HepG2 (cell line): ENCODE measurements around the gene BCAS1. TPM values are rescaled to one million over a fixed set of nuclear protein-coding genes. Genes with fewer than 3 reads are reported as not detected.

Experiments used
- ATAC-seq: fragments of 200-7000 bp; cut with Tn5 transposase; 3 replicates; pipeline ENCODE4 v1.9.1; 2020; ENCODE audit warnings: mild to moderate bottlenecking, moderate library complexity
- BruUV-seq: library from RNA; stranded (reverse); fragments of 400-500 nt; replicated peaks from 2 replicates; lab custom pipeline; 2021; lab: Mats Ljungman, UMichigan
- CTCF ChIA-PET: fragments of 300-600 bp; formaldehyde crosslinking; extraction: SDS; loops from one replicate; lab custom pipeline; 2021; ENCODE audit warnings: low total read pairs, inconsistent platforms, low intra/inter-chr PET ratio; lab: Yijun Ruan, JAX
- POLR2A ChIA-PET: fragments of 350-600 bp; sonication (Branson Sonifier 250); formaldehyde crosslinking; loops from one replicate; lab custom pipeline; 2020; ENCODE audit warnings: antibody characterized with exemption, inconsistent platforms; lab: Yijun Ruan, JAX
- DNase-seq: peaks from one replicate; pipeline ENCODE4 v3.0.0-alpha.2; 2015; ENCODE audit warnings: low spot score
- FAIRE-seq: peaks from 3 replicates; lab custom pipeline; 2011; peaks lifted over from hg19 to GRCh38; lab: Jason Lieb, UNC
- H2AFZ ChIP-seq: one replicate; pipeline ENCODE4 v1.6.1; 2011; ENCODE audit warnings: low read length, inconsistent platforms
- H3K27ac ChIP-seq: fragments of 300-600 bp; 3 replicates; pipeline ENCODE4 v1.8.0; 2011; ENCODE audit warnings: mixed run types, mild to moderate bottlenecking, mixed read lengths, low read length, inconsistent platforms; ENCODE audit not compliant: insufficient read depth; ENCODE audit errors: extremely low read length
- H3K27me3 ChIP-seq, 2 experiments: fragments of 200-600 bp in 1 of 2; 2 replicates in 1 of 2; 3 replicates in 1 of 2; pipeline versions ENCODE4 v1.6.0 to v1.8.0; 2011; ENCODE audit warnings: low read length in 2 of 2, mild to moderate bottlenecking in 2 of 2, moderate library complexity in 2 of 2, inconsistent platforms in 1 of 2; ENCODE audit not compliant: insufficient read depth in 2 of 2, control insufficient read depth in 1 of 2
- H3K36me3 ChIP-seq, 2 experiments: fragments of 200-600 bp in 1 of 2; replicated peaks in 1 of 2; 2 replicates in 1 of 2; 3 replicates in 1 of 2; pipeline versions ENCODE4 v1.5.1 to v1.8.0; 2011; ENCODE audit warnings: low read length in 2 of 2, inconsistent platforms in 1 of 2; ENCODE audit not compliant: insufficient read depth in 2 of 2, control insufficient read depth in 1 of 2
- H3K4me1 ChIP-seq: 2 replicates; pipeline ENCODE4 v1.5.1; 2012; ENCODE audit warnings: low read length, inconsistent platforms; ENCODE audit not compliant: insufficient read depth
- H3K4me2 ChIP-seq: 2 replicates; pipeline ENCODE4 v1.6.0; 2011; ENCODE audit warnings: low read depth, low read length, inconsistent platforms
- H3K4me3 ChIP-seq, 3 experiments: fragments of 200-600 bp in 1 of 3; sonication (generic), shearing (Covaris generic) in 1 of 3; replicated peaks in 1 of 3; 2 replicates each; pipeline ENCODE4 v1.5.1; 2011 to 2016; ENCODE audit warnings: low read length in 3 of 3, inconsistent platforms in 2 of 3, low read depth in 2 of 3, mild to moderate bottlenecking in 2 of 3, control low read depth in 1 of 3, mixed read lengths in 1 of 3; ENCODE audit not compliant: insufficient read depth in 1 of 3
- H3K79me2 ChIP-seq: one replicate; pipeline ENCODE4 v1.6.1; 2011; ENCODE audit warnings: low read length, inconsistent platforms; ENCODE audit not compliant: insufficient read depth
- H3K9ac ChIP-seq: 2 replicates; pipeline ENCODE4 v1.6.0; 2011; ENCODE audit warnings: mild to moderate bottlenecking, low read depth, low read length, inconsistent platforms; ENCODE audit not compliant: insufficient read depth
- H3K9me3 ChIP-seq: 2 replicates; pipeline ENCODE4 v1.5.1; 2012; ENCODE audit warnings: mild to moderate bottlenecking, low read length
- H4K20me1 ChIP-seq: 2 replicates; pipeline ENCODE4 v1.6.0; 2011; ENCODE audit warnings: inconsistent platforms, mild to moderate bottlenecking, low read length, moderate library complexity; ENCODE audit not compliant: insufficient read depth
- MYC ChIP-seq: sonication (generic); formaldehyde crosslinking; IDR thresholded peaks from 2 replicates; pipeline ENCODE4 v1.9.0; 2021; ENCODE audit warnings: missing genetic modification reagents, borderline replicate concordance
- PRPF4 ChIP-seq: fragments of 200-400 bp; formaldehyde crosslinking; IDR thresholded peaks from 2 replicates; pipeline ENCODE4 v1.6.1; 2016; ENCODE audit warnings: low read length, low read depth; ENCODE audit not compliant: poor library complexity, severe bottlenecking
- XBP1 ChIP-seq: sonication (generic); formaldehyde crosslinking; IDR thresholded peaks from 2 replicates; pipeline ENCODE4 v1.5.0; 2020; ENCODE audit warnings: missing genetic modification reagents
- ZNF263 ChIP-seq: sonication (generic); formaldehyde crosslinking; IDR thresholded peaks from 2 replicates; pipeline ENCODE4 v1.4.0; 2020; ENCODE audit warnings: missing genetic modification reagents
- ZNF7 ChIP-seq: IDR thresholded peaks from 2 replicates; pipeline ENCODE4 v1.6.1; 2016; ENCODE audit warnings: missing biosample characterization, missing genetic modification reagents
- WGBS: methylation state at CpG from one replicate; pipeline ENCODE4 v1.1.6; 2017; ENCODE audit warnings: low lambda C conversion rate; 5-methylcytosine and 5-hydroxymethylcytosine counted together
- in situ Hi-C: cut with HindIII; loops from 2 replicates; pipeline ENCODE4 v1.10.0; 2017; ENCODE audit warnings: low pct_unique_long_range_greater_than_20kb; ENCODE audit not compliant: extremely low pct_ligation_motif_present
- intact Hi-C: fragments of 100-400 bp; cut with micrococcal nuclease; formaldehyde crosslinking; loops from one replicate; pipeline ENCODE4 v1.10.0; 2022; ENCODE audit not compliant: unreplicated experiment
- polyA plus RNA-seq, 8 experiments: library from polyadenylated mRNA; depleted of rRNA in 3 of 8; stranded (reverse) in 7 of 8; unstranded in 1 of 8; fragments of >200 nt; fragmentation: Illumina TruSeq in 4 of 8; extraction: Trizol in 4 of 8; gene quantifications; 2 replicates each; pipeline versions ENCODE4 v1.2.1 to v1.2.3, GENCODE V29; 2011 to 2016; ENCODE audit warnings: low read depth in 4 of 8, missing spikeins in 1 of 8, mixed read lengths in 1 of 8; ENCODE audit not compliant: insufficient read depth in 1 of 8
- total RNA-seq, 5 experiments: library from RNA; depleted of rRNA; stranded (reverse); fragments of >200 nt; fragmentation: Illumina TruSeq; extraction: Trizol; gene quantifications; 2 replicates each; pipeline ENCODE4 v1.2.3, GENCODE V29; 2016; ENCODE audit warnings: low read depth in 1 of 5
- TF ChIP-seq, protein P1 (sequence below): sonication (generic); formaldehyde crosslinking; IDR thresholded peaks from 2 replicates; pipeline ENCODE4 v1.4.0; 2020; ENCODE audit warnings: missing genetic modification reagents, borderline replicate concordance
- TF ChIP-seq, protein P2 (sequence below): IDR thresholded peaks from 2 replicates; pipeline ENCODE4 v1.6.1; 2016; ENCODE audit warnings: control low read depth
- TF ChIP-seq, protein P3 (sequence below): IDR thresholded peaks from 2 replicates; pipeline ENCODE4 v1.6.1; 2016; ENCODE audit warnings: missing biosample characterization, missing genetic modification reagents, low read depth

BCAS1 gene
- total and polyA plus RNA-seq, 2 of the 13 experiments (the other 11 are each of a cell fraction or from before 2014, with no cell fraction given), result 0.55 to 0.91 TPM

DNA sequence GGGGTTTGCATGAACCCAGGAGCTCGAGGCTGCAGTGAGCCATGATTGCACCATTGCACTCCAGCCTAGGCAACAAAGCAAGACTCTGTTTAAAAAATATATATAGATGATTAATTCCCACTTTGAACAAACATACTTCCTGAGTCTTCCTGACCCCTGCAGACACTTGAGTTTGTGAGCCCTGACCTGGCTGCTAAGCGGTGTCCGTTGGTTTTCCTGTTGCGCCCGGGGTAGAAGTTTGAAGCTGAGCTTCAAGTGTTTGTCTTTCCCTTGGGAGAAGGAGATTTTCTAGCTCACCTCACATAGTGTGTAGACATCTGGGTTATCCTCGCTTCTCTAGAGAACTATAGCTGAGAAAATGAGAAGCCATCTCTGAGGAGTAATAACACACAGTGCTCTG lies 11.7 kb upstream of the BCAS1 start:
- Histone ChIP-seq H3K27ac (no peak overlapping the region), H3K4me3 (0 out of 6 replicates have a peak overlapping the region, but pooled peaks of 1 of the 3 experiments have one; percentile 27), H4K20me1 (no peaks in the 10 kb centered on the region), H3K4me1 (peaks cover 43% of the 10 kb centered on the region), H3K4me2 (peak overlapping the region; percentile 37; the same call in 1 of the 2 replicates), H3K9me3 (no peaks in the 10 kb centered on the region), H3K9ac (no peak overlapping the region), H3K79me2 (no peaks in the 10 kb centered on the region), H2AFZ (no peak overlapping the region), H3K27me3 (no peaks in the 10 kb centered on the region; a peak in 1 of 5 replicates), H3K36me3 (no peaks in the 10 kb centered on the region)
- 11% methylated on average over 6 of the region's 6 CpGs for WGBS
- intact Hi-C loops (no loop called here), in situ Hi-C loops (no loop called here)
- no peak for DNase-seq
- ChIA-PET CTCF (no interaction called here), POLR2A (no interaction called here)
- TF ChIP-seq ZNF7, result peak; percentile 90
- TF ChIP-seq PRPF4, result no peak
- FAIRE-seq, result no peak
- no TSS peak for BruUV-seq
- no peak for ATAC-seq

DNA sequence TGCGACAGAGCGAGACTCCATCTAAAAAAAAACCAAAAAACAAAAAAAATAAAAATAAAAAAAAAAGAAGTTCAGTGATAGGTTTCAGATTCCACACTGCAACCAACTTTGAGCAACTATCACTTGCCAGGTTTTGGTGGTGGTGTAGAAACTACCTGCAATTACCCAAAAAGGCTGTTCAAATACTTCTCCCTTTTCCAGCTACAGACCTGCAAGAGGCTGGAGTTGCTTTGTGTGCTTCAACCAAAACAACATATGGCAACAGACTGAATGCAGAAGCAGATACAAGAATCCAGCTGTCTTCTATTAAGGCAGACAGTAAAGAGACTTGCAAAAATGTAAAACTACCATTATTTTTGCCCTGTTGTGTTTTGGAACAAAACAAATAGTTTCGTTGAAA lies 9.3 kb upstream of the BCAS1 start:
- ChIA-PET POLR2A (interaction anchor here (1.1 to 3.4 kb wide), 2 partner anchors 12 to 128 kb away, joined by 3 to 12 read pairs; partner anchors contain the start of gene PFDN4), CTCF (no interaction called here)
- 59% methylated on average over 3 of the region's 3 CpGs for WGBS
- DNase-seq, result no peak
- TF ChIP-seq, protein P1, sequence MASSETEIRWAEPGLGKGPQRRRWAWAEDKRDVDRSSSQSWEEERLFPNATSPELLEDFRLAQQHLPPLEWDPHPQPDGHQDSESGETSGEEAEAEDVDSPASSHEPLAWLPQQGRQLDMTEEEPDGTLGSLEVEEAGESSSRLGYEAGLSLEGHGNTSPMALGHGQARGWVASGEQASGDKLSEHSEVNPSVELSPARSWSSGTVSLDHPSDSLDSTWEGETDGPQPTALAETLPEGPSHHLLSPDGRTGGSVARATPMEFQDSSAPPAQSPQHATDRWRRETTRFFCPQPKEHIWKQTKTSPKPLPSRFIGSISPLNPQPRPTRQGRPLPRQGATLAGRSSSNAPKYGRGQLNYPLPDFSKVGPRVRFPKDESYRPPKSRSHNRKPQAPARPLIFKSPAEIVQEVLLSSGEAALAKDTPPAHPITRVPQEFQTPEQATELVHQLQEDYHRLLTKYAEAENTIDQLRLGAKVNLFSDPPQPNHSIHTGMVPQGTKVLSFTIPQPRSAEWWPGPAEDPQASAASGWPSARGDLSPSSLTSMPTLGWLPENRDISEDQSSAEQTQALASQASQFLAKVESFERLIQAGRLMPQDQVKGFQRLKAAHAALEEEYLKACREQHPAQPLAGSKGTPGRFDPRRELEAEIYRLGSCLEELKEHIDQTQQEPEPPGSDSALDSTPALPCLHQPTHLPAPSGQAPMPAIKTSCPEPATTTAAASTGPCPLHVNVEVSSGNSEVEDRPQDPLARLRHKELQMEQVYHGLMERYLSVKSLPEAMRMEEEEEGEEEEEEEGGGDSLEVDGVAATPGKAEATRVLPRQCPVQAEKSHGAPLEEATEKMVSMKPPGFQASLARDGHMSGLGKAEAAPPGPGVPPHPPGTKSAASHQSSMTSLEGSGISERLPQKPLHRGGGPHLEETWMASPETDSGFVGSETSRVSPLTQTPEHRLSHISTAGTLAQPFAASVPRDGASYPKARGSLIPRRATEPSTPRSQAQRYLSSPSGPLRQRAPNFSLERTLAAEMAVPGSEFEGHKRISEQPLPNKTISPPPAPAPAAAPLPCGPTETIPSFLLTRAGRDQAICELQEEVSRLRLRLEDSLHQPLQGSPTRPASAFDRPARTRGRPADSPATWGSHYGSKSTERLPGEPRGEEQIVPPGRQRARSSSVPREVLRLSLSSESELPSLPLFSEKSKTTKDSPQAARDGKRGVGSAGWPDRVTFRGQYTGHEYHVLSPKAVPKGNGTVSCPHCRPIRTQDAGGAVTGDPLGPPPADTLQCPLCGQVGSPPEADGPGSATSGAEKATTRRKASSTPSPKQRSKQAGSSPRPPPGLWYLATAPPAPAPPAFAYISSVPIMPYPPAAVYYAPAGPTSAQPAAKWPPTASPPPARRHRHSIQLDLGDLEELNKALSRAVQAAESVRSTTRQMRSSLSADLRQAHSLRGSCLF (CRISPR knock-in tag), result no peak
- TF ChIP-seq XBP1 (no peak), MYC (CRISPR knock-in tag) (no peak), ZNF263 (CRISPR knock-in tag) (no peak)
- TF ChIP-seq, protein P2, sequence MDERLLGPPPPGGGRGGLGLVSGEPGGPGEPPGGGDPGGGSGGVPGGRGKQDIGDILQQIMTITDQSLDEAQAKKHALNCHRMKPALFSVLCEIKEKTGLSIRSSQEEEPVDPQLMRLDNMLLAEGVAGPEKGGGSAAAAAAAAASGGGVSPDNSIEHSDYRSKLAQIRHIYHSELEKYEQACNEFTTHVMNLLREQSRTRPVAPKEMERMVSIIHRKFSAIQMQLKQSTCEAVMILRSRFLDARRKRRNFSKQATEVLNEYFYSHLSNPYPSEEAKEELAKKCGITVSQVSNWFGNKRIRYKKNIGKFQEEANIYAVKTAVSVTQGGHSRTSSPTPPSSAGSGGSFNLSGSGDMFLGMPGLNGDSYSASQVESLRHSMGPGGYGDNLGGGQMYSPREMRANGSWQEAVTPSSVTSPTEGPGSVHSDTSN (CRISPR knock-in tag), result no peak
- TF ChIP-seq, protein P3, sequence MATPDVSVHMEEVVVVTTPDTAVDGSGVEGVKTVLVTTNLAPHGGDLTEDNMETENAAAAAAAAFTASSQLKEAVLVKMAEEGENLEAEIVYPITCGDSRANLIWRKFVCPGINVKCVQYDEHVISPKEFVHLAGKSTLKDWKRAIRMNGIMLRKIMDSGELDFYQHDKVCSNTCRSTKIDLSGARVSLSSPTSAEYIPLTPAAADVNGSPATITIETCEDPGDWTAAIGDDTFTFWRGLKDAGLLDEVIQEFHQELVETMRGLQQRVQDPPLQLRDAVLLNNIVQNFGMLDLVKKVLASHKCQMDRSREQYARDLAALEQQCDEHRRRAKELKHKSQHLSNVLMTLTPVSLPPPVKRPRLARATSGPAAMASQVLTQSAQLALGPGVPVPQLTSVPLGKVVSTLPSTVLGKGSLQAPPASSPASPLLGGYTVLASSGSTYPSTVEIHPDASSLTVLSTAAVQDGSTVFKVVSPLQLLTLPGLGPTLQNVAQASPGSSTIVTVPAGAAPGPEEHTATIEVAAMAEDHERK (CRISPR knock-in tag), result no peak
- Histone ChIP-seq H2AFZ (no peak overlapping the region), H3K4me1 (peaks cover 30% of the 10 kb centered on the region), H3K27ac (no peak overlapping the region), H3K4me2 (no peak overlapping the region), H3K9ac (no peak overlapping the region), H3K9me3 (no peaks in the 10 kb centered on the region), H3K36me3 (no peaks in the 10 kb centered on the region), H3K4me3 (no peak overlapping the region), H4K20me1 (no peaks in the 10 kb centered on the region), H3K79me2 (no peaks in the 10 kb centered on the region), H3K27me3 (no peaks in the 10 kb centered on the region; a peak in 1 of 5 replicates)
- no peak for ATAC-seq
- in situ Hi-C loops, result no loop called here
- no TSS peak for BruUV-seq
- no peak for FAIRE-seq
- intact Hi-C loops, result no loop called here
